HG02588 (cell line): Measurements from ENCODE around the gene ZNF718.
"Not testable (repeated sequence)": the region's sequence is repeated elsewhere in the genome, so short reads cannot be mapped to it uniquely, and the experiment has no call there.

Experiments used
- ATAC-seq: cut with Tn5 transposase; IDR thresholded peaks from one replicate; pipeline ENCODE4 v1.9.1; 2021; ENCODE audit warnings: mild to moderate bottlenecking, moderate library complexity; ENCODE audit not compliant: unreplicated experiment

ZNF718 gene

GRCh38 chr4:124275-125081 lies at the start of gene ZNF718:
Gene ZNF718, plus strand, starts transcription at chr4:124501. Its CDS starts 170 bp downstream, at chr4:124671.
- peak; percentile 98 for ATAC-seq

GRCh38 chr4:85951-86350 lies 38.4 kb upstream of the ZNF718 start:
- no peak for ATAC-seq

- not testable (repeated sequence) for ATAC-seq
Measured at GRCh38 chr4:86559-87324, 37.6 kb upstream of the ZNF718 start.

GRCh38 chr4:98386-98785 lies 25.9 kb upstream of the ZNF718 start:
- ATAC-seq = no peak

- ATAC-seq = no peak
Measured at GRCh38 chr4:99863-100262, 24.4 kb upstream of the ZNF718 start.

- no peak for ATAC-seq
Measured at GRCh38 chr4:107083-107443, 17.2 kb upstream of the ZNF718 start.

GRCh38 chr4:107444-108429 lies 16.6 kb upstream of the ZNF718 start:
- ATAC-seq = no peak

- no peak for ATAC-seq
Measured at GRCh38 chr4:112771-113170, 11.5 kb upstream of the ZNF718 start.

- no peak for ATAC-seq
Measured at GRCh38 chr4:113732-114131, 10.6 kb upstream of the ZNF718 start.

- no peak for ATAC-seq
Measured at GRCh38 chr4:114149-114548, 10.2 kb upstream of the ZNF718 start.

GRCh38 chr4:116499-116898 lies 7.8 kb upstream of the ZNF718 start:
- ATAC-seq = no peak

- ATAC-seq = no peak
Measured at GRCh38 chr4:120616-121015, 3.7 kb upstream of the ZNF718 start.

GRCh38 chr4:121408-122084 lies 2.8 kb upstream of the ZNF718 start:
- ATAC-seq = no peak

- ATAC-seq = not testable (repeated sequence)
Measured at GRCh38 chr4:123922-124274, 403 bp upstream of the ZNF718 start.

- ATAC-seq = peak; percentile 9
Measured at GRCh38 chr4:125091-125771, 930 bp downstream of the ZNF718 start.

- no peak for ATAC-seq
Measured at GRCh38 chr4:125833-126232, 1.5 kb downstream of the ZNF718 start.

- no peak for ATAC-seq
Measured at GRCh38 chr4:132483-132882, 8.2 kb downstream of the ZNF718 start.

- ATAC-seq = no peak
Measured at GRCh38 chr4:138935-139334, 14.6 kb downstream of the ZNF718 start.

- ATAC-seq = no peak
Measured at GRCh38 chr4:139691-140090, 15.4 kb downstream of the ZNF718 start.

- ATAC-seq = no peak
Measured at GRCh38 chr4:146621-147020, 22.3 kb downstream of the ZNF718 start.
